NCI-H128 (cell line): Measurements from ENCODE around the gene GPR27.

Source experiments
- DNase-seq: peaks from one replicate; lab custom pipeline; 2025; ENCODE audit not compliant: unreplicated experiment; lab: John Stamatoyannopoulos, UW

The GPR27 gene

GRCh38 chr3:71732637-71733036, 21.0 kb upstream of the GPR27 start:
- DNase-seq, result no peak

- no peak for DNase-seq
Measured at GRCh38 chr3:71733319-71733718, 20.3 kb upstream of the GPR27 start.

DNA sequence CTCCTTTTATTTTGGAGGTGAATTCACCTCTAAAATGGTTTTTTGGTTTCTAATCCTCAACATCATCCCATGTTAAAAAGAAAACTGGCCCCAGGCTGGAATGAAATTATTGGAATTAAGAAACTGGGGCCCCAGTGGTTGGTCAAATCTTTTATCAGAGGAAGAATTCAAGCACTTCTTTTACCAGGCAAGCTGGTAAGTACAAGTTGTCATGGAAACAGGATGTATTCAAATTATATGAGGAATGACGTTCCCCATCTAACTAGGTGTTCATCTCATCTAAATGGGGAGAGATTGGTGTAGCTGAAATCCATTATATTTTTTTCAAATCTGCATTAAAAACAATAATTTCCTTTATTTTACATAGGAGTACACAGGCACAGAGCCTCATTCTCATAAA, 18.8 kb upstream of the GPR27 start:
- no peak for DNase-seq

- no peak for DNase-seq
Measured at GRCh38 chr3:71742621-71743020, 11.0 kb upstream of the GPR27 start.

GRCh38 chr3:71744738-71745137, 8.9 kb upstream of the GPR27 start:
- no peak for DNase-seq

DNA sequence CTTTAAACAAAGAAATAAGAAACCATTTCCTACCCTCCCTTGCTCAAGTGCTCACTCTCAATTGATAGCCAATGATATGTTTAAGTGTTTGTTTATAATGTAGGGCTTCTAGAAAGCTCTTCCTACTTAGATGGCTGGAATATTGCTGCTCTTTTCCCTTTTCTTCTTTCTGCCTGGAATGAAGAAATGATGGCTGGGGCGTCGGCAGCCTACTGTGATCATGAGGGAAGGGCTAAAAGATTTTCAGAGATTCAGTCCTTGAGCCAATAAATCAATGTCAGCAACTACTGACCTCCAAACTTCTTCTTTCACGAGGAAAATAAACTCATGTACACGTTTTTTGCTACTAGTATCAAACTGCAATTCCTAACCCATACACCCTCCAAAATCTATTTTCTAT, 2.1 kb upstream of the GPR27 start:
- DNase-seq, result no peak

- no peak for DNase-seq
Measured at GRCh38 chr3:71752831-71753700, 589 bp upstream of the GPR27 start.

- DNase-seq, result no peak
Measured at GRCh38 chr3:71754610-71755253, 1.1 kb downstream of the GPR27 start.

DNA sequence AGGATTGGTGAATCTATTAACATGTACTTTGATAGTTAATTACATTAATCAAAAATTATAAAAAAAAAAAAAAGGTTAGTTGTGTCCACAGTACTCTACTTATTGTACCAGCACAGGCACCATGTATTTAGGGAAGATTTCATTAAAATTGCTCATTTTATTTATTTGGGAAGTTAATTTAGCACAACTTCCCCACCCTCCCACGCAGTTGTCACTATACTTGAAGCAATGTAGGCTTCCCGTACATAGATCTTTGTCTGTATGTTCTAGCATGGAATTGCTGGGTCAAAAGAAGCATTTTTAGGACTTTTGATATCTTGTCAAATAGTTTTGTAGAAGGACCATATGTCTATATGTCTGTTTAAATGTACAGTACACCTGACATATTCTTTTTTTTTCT, 4.4 kb downstream of the GPR27 start:
- no peak for DNase-seq

- no peak for DNase-seq
Measured at GRCh38 chr3:71759401-71759800, 5.7 kb downstream of the GPR27 start.

DNA sequence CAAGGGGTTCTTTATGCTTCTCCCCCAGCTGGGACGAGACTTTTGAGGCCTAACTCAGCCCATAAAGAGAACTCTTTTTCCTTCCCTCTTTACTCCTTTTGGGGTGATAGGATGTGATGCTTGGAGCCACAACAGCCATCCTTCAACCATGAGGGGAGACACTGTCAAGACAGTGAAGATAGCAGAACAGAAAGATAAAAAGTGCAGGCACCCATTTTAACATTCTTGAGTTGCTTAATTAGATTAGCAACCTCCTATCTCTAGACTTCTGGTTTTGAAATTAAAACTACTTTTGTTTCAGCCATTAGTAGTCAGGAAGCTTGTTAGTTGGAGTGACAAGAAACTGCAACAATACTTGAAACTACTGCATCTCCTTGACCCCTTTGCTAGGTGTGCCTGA, 6.5 kb downstream of the GPR27 start:
- no peak for DNase-seq

- DNase-seq, result no peak
Measured at GRCh38 chr3:71763426-71763825, 9.8 kb downstream of the GPR27 start.

GRCh38 chr3:71771126-71771525, 17.5 kb downstream of the GPR27 start:
- DNase-seq, result no peak

DNA sequence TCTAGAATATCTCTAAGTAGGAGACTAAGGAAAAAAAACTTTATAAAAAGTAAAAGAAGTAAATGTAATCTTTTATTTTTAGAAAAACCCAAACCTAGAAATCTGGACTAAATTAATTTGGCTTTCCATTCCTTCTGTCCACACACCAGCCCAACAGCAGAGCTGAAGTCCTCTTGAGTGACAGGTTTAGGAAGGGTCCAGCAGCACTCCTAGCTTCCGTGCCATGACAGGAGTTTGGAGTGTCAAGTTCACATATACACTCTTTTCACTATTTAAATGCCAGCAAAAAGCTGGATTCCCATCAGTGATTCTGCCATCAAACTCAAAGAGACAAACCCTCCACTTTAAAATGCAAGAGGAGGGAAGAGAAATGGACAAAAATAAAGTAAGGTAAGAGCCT, 18.2 kb downstream of the GPR27 start:
- DNase-seq, result no peak

GRCh38 chr3:71776538-71776937, 22.9 kb downstream of the GPR27 start:
- no peak for DNase-seq

DNA sequence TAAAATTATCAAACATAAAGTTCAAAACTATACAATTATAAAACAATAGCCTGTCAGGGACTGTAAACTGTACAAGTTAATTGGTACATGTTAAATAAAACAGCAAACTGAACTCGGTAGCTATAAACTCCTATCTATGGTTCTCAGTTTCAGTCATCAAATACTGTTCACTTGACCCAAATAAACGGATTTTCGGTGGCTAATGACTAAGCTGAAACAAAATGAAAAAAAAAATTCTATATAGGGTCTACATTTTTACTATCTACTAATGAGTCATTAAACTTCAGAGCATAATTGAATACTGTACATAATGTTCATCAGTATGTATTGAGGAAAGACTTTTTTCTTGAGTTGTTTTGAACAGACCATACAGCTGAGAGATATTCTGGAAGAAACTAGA, 24.7 kb downstream of the GPR27 start:
- no peak for DNase-seq

- no peak for DNase-seq
Measured at GRCh38 chr3:71779674-71780377, 26.2 kb downstream of the GPR27 start.

DNA sequence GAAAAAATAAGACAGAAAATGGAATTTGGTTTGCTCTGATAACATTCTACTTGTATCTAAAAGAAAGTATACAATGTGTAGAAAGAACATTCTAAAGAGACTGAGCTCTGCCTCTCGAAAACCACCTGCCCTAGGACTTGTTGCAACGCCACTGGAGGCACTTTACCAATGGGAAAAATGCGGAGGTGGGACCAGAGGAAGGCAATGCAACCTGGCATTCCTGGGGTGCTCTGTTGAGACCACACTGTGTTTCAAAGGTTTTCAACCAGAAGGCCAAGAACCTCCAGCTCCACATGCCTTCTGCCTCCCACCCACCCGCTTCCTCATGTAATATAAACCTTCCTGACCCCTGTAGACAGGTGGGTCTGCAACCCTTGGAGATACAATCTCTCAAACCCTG, 26.8 kb downstream of the GPR27 start:
- DNase-seq, result no peak

- DNase-seq, result no peak
Measured at GRCh38 chr3:71783152-71783551, 29.5 kb downstream of the GPR27 start.

- DNase-seq, result no peak
Measured at GRCh38 chr3:71784201-71784913, 30.7 kb downstream of the GPR27 start.

- no peak for DNase-seq
Measured at GRCh38 chr3:71784914-71785531, 31.4 kb downstream of the GPR27 start, which contains the start of gene PROK2. Gene PROK2 (minus strand): TSS chr3:71785148. CDS start chr3:71785052, 96 bp downstream.
